HAP-1 (cell line): ENCODE measurements around the gene TCF4.
A peak's percentile ranks its signal among the peaks of the same experiment; 100 is the strongest.

Source experiments
- DNase-seq, 2 experiments: peaks; one replicate each; pipeline ENCODE4 v3.0.0-alpha.2; 2016 to 2020; ENCODE audit warnings: low spot score in 2 of 2
- H3K27me3 ChIP-seq: fragments of 250-450 bp; sonication (Bioruptor Pico); 2 replicates; pipeline ENCODE4 v1.5.1; 2020; ENCODE audit warnings: low read depth, mild to moderate bottlenecking, moderate library complexity
- H3K36me3 ChIP-seq: fragments of 250-450 bp; sonication (Bioruptor Pico); replicated peaks from 2 replicates; pipeline ENCODE4 v1.5.1; 2020; ENCODE audit warnings: mild to moderate bottlenecking
- H3K4me1 ChIP-seq: fragments of 250-450 bp; sonication (Bioruptor Pico); 2 replicates; pipeline ENCODE4 v1.5.1; 2020; ENCODE audit warnings: mild to moderate bottlenecking
- H3K4me3 ChIP-seq: fragments of 250-450 bp; sonication (Bioruptor Pico); 2 replicates; pipeline ENCODE4 v1.5.1; 2020; ENCODE audit warnings: mild to moderate bottlenecking, moderate library complexity
- H3K9me3 ChIP-seq: fragments of 250-450 bp; sonication (Bioruptor Pico); 2 replicates; pipeline ENCODE4 v1.5.1; 2020; ENCODE audit warnings: mild to moderate bottlenecking, moderate library complexity
- in situ Hi-C: fragments of 300-500 bp; cut with MboI; formaldehyde crosslinking; loops from 3 replicates; pipeline ENCODE4 v1.14.3; 2020; ENCODE audit warnings: low sequenced_read_pairs, inconsistent platforms, mixed read lengths

TCF4 gene

GRCh38 chr18:55419132-55419946 is 168.7 kb downstream of the TCF4 start:
- Histone ChIP-seq H3K9me3 (no peaks in the 10 kb centered on the region), H3K27me3 (no peaks in the 10 kb centered on the region), H3K4me3 (no peak overlapping the region), H3K36me3 (no peaks in the 10 kb centered on the region), H3K4me1 (peaks cover 11% of the 10 kb centered on the region)
- in situ Hi-C loops: loop anchor here (10.0 to 25.0 kb wide), 3 partner anchors 168 to 318 kb away; partner anchors contain the start of gene TCF4
- DNase-seq: peak in 1 of 2 experiments; percentile 17

GRCh38 chr18:55418439-55418838 is 169.6 kb downstream of the TCF4 start:
- Histone ChIP-seq H3K4me3 (no peak overlapping the region), H3K36me3 (no peaks in the 10 kb centered on the region), H3K4me1 (peaks cover 16% of the 10 kb centered on the region), H3K27me3 (no peaks in the 10 kb centered on the region), H3K9me3 (no peaks in the 10 kb centered on the region)
- no peak for DNase-seq
- in situ Hi-C loops: loop anchor here (10.0 to 25.0 kb wide), 3 partner anchors 169 to 319 kb away; partner anchors contain the start of gene TCF4

- Histone ChIP-seq H3K4me1 (peaks cover 16% of the 10 kb centered on the region), H3K4me3 (no peak overlapping the region), H3K27me3 (no peaks in the 10 kb centered on the region), H3K9me3 (no peaks in the 10 kb centered on the region), H3K36me3 (no peaks in the 10 kb centered on the region)
- in situ Hi-C loops: loop anchor here (10.0 to 25.0 kb wide), 3 partner anchors 171 to 321 kb away; partner anchors contain the start of gene TCF4
- DNase-seq: no peak
Measured at GRCh38 chr18:55416791-55417190, 171.2 kb downstream of the TCF4 start.

- H3K27me3 ChIP-seq: no peaks in the 10 kb centered on the region
- in situ Hi-C loops: loop anchor here (10.0 to 25.0 kb wide), 3 partner anchors 172 to 322 kb away; partner anchors contain the start of gene TCF4
- H3K36me3 ChIP-seq: no peaks in the 10 kb centered on the region
- H3K4me3 ChIP-seq: no peak overlapping the region
- H3K4me1 ChIP-seq: peaks cover 16% of the 10 kb centered on the region
- no peaks in the 10 kb centered on the region for H3K9me3 ChIP-seq
- DNase-seq: peak; percentile 68 to 89
Measured at GRCh38 chr18:55415258-55415871, 172.6 kb downstream of the TCF4 start.

GRCh38 chr18:55414475-55414874 is 173.5 kb downstream of the TCF4 start:
- Histone ChIP-seq H3K36me3 (no peaks in the 10 kb centered on the region), H3K27me3 (no peaks in the 10 kb centered on the region), H3K4me1 (peaks cover 11% of the 10 kb centered on the region), H3K9me3 (no peaks in the 10 kb centered on the region), H3K4me3 (no peak overlapping the region)
- DNase-seq: no peak
- in situ Hi-C loops: loop anchor here (10.0 to 25.0 kb wide), 3 partner anchors 173 to 323 kb away; partner anchors contain the start of gene TCF4

- no peak overlapping the region for H3K4me3 ChIP-seq
- no peaks in the 10 kb centered on the region for H3K9me3 ChIP-seq
- H3K27me3 ChIP-seq: no peaks in the 10 kb centered on the region
- H3K36me3 ChIP-seq: no peaks in the 10 kb centered on the region
- peaks cover 7% of the 10 kb centered on the region for H3K4me1 ChIP-seq
- no peak for DNase-seq
- in situ Hi-C loops: loop anchor here (10.0 to 25.0 kb wide), 3 partner anchors 174 to 324 kb away; partner anchors contain the start of gene TCF4
Measured at GRCh38 chr18:55413474-55413873, 174.5 kb downstream of the TCF4 start.

GRCh38 chr18:55407774-55408535 is 180.0 kb downstream of the TCF4 start:
- Histone ChIP-seq H3K36me3 (no peaks in the 10 kb centered on the region; the same call in 1 of the 2 replicates), H3K4me3 (no peak overlapping the region), H3K27me3 (no peaks in the 10 kb centered on the region), H3K4me1 (peaks cover 16% of the 10 kb centered on the region), H3K9me3 (no peaks in the 10 kb centered on the region)
- in situ Hi-C loops: loop anchor here (25.0 kb wide), 2 partner anchors 179 to 329 kb away; partner anchors contain the start of gene TCF4
- DNase-seq: no peak

GRCh38 chr18:55407191-55407590 is 180.8 kb downstream of the TCF4 start:
- DNase-seq: no peak
- Histone ChIP-seq H3K4me1 (peaks cover 21% of the 10 kb centered on the region), H3K36me3 (no peaks in the 10 kb centered on the region; the same call in 1 of the 2 replicates), H3K9me3 (no peaks in the 10 kb centered on the region), H3K27me3 (no peaks in the 10 kb centered on the region), H3K4me3 (no peak overlapping the region)
- in situ Hi-C loops: loop anchor here (25.0 kb wide), 2 partner anchors 180 to 330 kb away; partner anchors contain the start of gene TCF4

GRCh38 chr18:55406451-55406991 is 181.5 kb downstream of the TCF4 start:
- Histone ChIP-seq H3K9me3 (no peaks in the 10 kb centered on the region), H3K4me3 (no peak overlapping the region), H3K36me3 (no peaks in the 10 kb centered on the region; the same call in 1 of the 2 replicates), H3K4me1 (peaks cover 28% of the 10 kb centered on the region), H3K27me3 (no peaks in the 10 kb centered on the region)
- in situ Hi-C loops: loop anchor here (25.0 kb wide), 2 partner anchors 181 to 331 kb away; partner anchors contain the start of gene TCF4
- DNase-seq: no peak

GRCh38 chr18:55405893-55406406 is 182.0 kb downstream of the TCF4 start:
- DNase-seq: peak; percentile 50 to 75
- H3K4me1 ChIP-seq: peaks cover 33% of the 10 kb centered on the region

GRCh38 chr18:55405475-55405874 is 182.5 kb downstream of the TCF4 start:
- DNase-seq: peak in 1 of 2 experiments; percentile 5
- no peaks in the 10 kb centered on the region for H3K9me3 ChIP-seq
- no peaks in the 10 kb centered on the region; the same call in 1 of the 2 replicates for H3K36me3 ChIP-seq
- H3K4me3 ChIP-seq: no peak overlapping the region
- in situ Hi-C loops: loop anchor here (25.0 kb wide), 2 partner anchors 182 to 332 kb away; partner anchors contain the start of gene TCF4
- peaks cover 34% of the 10 kb centered on the region for H3K4me1 ChIP-seq
- H3K27me3 ChIP-seq: no peaks in the 10 kb centered on the region

More at GRCh38 chr18:55405893-55406406, 182.0 kb downstream of the TCF4 start:
- no peaks in the 10 kb centered on the region; the same call in 1 of the 2 replicates for H3K36me3 ChIP-seq
- H3K27me3 ChIP-seq: no peaks in the 10 kb centered on the region
- H3K9me3 ChIP-seq: no peaks in the 10 kb centered on the region
- in situ Hi-C loops: loop anchor here (25.0 kb wide), 2 partner anchors 181 to 331 kb away; partner anchors contain the start of gene TCF4
- H3K4me3 ChIP-seq: no peak overlapping the region

- no peak for DNase-seq
- Histone ChIP-seq H3K27me3 (no peaks in the 10 kb centered on the region), H3K4me3 (no peak overlapping the region), H3K36me3 (no peaks in the 10 kb centered on the region; the same call in 1 of the 2 replicates), H3K9me3 (no peaks in the 10 kb centered on the region), H3K4me1 (peaks cover 34% of the 10 kb centered on the region)
- in situ Hi-C loops: loop anchor here (25.0 kb wide), 2 partner anchors 182 to 332 kb away; partner anchors contain the start of gene TCF4
Measured at GRCh38 chr18:55404832-55405465, 183.0 kb downstream of the TCF4 start.
